Measurements from ENCODE around the gene MLLT10.

GRCh38 chr10:21705828-21706176 lies 171.8 kb downstream of the MLLT10 start:
- TF ChIP-seq CTCF (IDR thresholded peaks at IDR 0.05) (no peak), EZH2 (IDR thresholded peaks at IDR 0.05) (no peak)

Measured in neural progenitor cell (in vitro differentiated cells).